OCI-LY1 (cell line): ENCODE data around the gene CACNA1B.

Experiments used
- H2AFZ ChIP-seq: fragments of 200-600 bp; sonication (generic), shearing (Covaris generic); 2 replicates; pipeline ENCODE4 v1.6.0; 2014; ENCODE audit warnings: antibody characterized with exemption, mild to moderate bottlenecking, low read length
- H3F3A ChIP-seq: fragments of 200-600 bp; sonication (generic), shearing (Covaris generic); 2 replicates; pipeline ENCODE4 v1.6.0; 2014; ENCODE audit warnings: mild to moderate bottlenecking, antibody characterized with exemption, low read length, moderate library complexity; ENCODE audit not compliant: insufficient read depth
- H3K27ac ChIP-seq: fragments of 200-600 bp; sonication (generic); 2 replicates; pipeline ENCODE4 v1.5.1; 2014; ENCODE audit warnings: low read length, mixed run types, mild to moderate bottlenecking, low read depth; ENCODE audit not compliant: poor library complexity, severe bottlenecking
- H3K27me3 ChIP-seq: fragments of 200-600 bp; sonication (generic); 2 replicates; pipeline ENCODE4 v1.6.0; 2014; ENCODE audit warnings: antibody characterized with exemption, mild to moderate bottlenecking, low read length, moderate library complexity; ENCODE audit not compliant: insufficient read depth
- H3K36me3 ChIP-seq: fragments of 200-600 bp; sonication (generic); 2 replicates; pipeline ENCODE4 v1.6.1; 2014; ENCODE audit warnings: mild to moderate bottlenecking, antibody characterized with exemption, low read length, moderate library complexity, mixed read lengths; ENCODE audit not compliant: insufficient read depth
- H3K4me1 ChIP-seq: fragments of 200-600 bp; sonication (generic); 2 replicates; pipeline ENCODE4 v1.5.1; 2014; ENCODE audit warnings: mild to moderate bottlenecking, low read length, moderate library complexity; ENCODE audit not compliant: insufficient read depth, severe bottlenecking
- H3K4me2 ChIP-seq: fragments of 200-600 bp; sonication (generic), shearing (Covaris generic); 2 replicates; pipeline ENCODE4 v1.6.1; 2014; ENCODE audit warnings: low read length
- H3K4me3 ChIP-seq: fragments of 200-600 bp; sonication (generic); 2 replicates; pipeline ENCODE4 v1.5.1; 2014; ENCODE audit warnings: low read length, low read depth, mild to moderate bottlenecking, mixed read lengths; ENCODE audit not compliant: poor library complexity, severe bottlenecking
- H3K79me2 ChIP-seq: fragments of 200-600 bp; shearing (Covaris generic); 2 replicates; pipeline ENCODE4 v1.6.1; 2016; ENCODE audit warnings: mixed run types, low read length, mixed read lengths; ENCODE audit not compliant: insufficient read depth
- H3K9ac ChIP-seq: fragments of 200-600 bp; sonication (generic), shearing (Covaris generic); 2 replicates; pipeline ENCODE4 v1.6.1; 2014; ENCODE audit warnings: mild to moderate bottlenecking, low read length, mixed read lengths
- H3K9me2 ChIP-seq: fragments of 200-600 bp; sonication (generic), shearing (Covaris generic); 2 replicates; pipeline ENCODE4 v1.6.1; 2014; ENCODE audit warnings: low read depth, mild to moderate bottlenecking, low read length, mixed read lengths
- H3K9me3 ChIP-seq: fragments of 200-600 bp; shearing (Covaris generic); 2 replicates; pipeline ENCODE4 v1.6.1; 2014; ENCODE audit warnings: low read length, mixed read lengths
- H4K20me1 ChIP-seq: fragments of 200-600 bp; sonication (generic), shearing (Covaris generic); 2 replicates; pipeline ENCODE4 v1.6.0; 2016; ENCODE audit warnings: mild to moderate bottlenecking, low read length; ENCODE audit not compliant: insufficient read depth
- EZH2 ChIP-seq: fragments of 200-600 bp; sonication (generic), shearing (Covaris generic); IDR thresholded peaks from 2 replicates; pipeline ENCODE4 v1.8.0; 2017; ENCODE audit warnings: borderline replicate concordance, mixed run types, mild to moderate bottlenecking, antibody characterized with exemption, low read length, moderate library complexity, mixed read lengths
- TF ChIP-seq, protein P1 (sequence below): fragments of 200-600 bp; sonication (generic), shearing (Covaris generic); IDR thresholded peaks from 2 replicates; pipeline ENCODE4 v1.5.1; 2017; ENCODE audit warnings: mild to moderate bottlenecking, antibody characterized with exemption, low read length, moderate library complexity, mixed read lengths

CACNA1B gene

GRCh38 chr9:138013273-138013672 is 135.7 kb downstream of the CACNA1B start:
- Histone ChIP-seq H3F3A (no peaks in the 10 kb centered on the region), H3K79me2 (no peaks in the 10 kb centered on the region), H2AFZ (no peak overlapping the region), H3K9ac (no peak overlapping the region), H3K4me1 (no peaks in the 10 kb centered on the region), H3K27me3 (no peaks in the 10 kb centered on the region; the same call in 1 of the 2 replicates), H3K4me2 (no peak overlapping the region), H3K9me2 (no peaks in the 10 kb centered on the region), H3K4me3 (no peak overlapping the region), H3K9me3 (no peaks in the 10 kb centered on the region), H3K36me3 (no peaks in the 10 kb centered on the region), H3K27ac (no peak overlapping the region), H4K20me1 (no peaks in the 10 kb centered on the region)
- TF ChIP-seq EZH2 = no peak
- TF ChIP-seq, protein P1, sequence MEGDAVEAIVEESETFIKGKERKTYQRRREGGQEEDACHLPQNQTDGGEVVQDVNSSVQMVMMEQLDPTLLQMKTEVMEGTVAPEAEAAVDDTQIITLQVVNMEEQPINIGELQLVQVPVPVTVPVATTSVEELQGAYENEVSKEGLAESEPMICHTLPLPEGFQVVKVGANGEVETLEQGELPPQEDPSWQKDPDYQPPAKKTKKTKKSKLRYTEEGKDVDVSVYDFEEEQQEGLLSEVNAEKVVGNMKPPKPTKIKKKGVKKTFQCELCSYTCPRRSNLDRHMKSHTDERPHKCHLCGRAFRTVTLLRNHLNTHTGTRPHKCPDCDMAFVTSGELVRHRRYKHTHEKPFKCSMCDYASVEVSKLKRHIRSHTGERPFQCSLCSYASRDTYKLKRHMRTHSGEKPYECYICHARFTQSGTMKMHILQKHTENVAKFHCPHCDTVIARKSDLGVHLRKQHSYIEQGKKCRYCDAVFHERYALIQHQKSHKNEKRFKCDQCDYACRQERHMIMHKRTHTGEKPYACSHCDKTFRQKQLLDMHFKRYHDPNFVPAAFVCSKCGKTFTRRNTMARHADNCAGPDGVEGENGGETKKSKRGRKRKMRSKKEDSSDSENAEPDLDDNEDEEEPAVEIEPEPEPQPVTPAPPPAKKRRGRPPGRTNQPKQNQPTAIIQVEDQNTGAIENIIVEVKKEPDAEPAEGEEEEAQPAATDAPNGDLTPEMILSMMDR = no peak

DNA sequence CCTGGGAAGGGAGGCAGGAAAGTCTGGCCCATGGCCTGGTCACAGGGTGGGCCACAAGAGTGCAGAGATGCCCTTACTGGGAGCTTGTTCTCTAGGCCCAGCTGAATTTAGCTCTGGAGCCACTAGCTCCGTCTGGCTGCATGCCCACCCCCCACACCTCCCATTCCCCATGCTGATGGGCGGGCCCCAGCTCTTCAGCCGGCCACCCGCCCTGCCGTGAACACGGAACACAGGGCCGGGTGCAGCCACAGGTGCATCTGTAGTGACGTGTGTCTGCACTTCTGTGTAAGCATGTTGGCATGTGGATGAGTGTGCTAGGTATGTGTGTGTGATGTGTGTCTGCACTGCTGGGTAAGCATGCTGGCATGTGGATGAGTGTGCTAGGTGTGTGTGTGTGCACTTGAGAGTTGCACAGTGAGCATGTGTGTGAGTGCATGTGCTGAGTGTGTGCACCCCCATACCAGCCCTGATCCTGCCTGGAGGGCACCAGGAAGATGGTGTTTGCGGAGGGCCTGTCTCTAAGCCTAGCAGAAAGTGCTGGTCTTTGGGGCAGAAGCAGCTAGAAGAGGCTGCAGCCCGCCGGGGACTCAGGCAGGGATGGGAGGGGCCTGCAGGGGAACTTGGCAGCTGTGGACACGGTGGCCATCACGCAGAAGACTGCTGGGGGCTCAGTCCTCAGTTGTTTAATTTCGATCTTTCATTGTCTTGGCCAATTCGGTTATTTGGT is 136.4 kb downstream of the CACNA1B start:
- Histone ChIP-seq H3K4me2 (no peak overlapping the region), H3F3A (no peaks in the 10 kb centered on the region), H3K9ac (no peak overlapping the region), H3K4me1 (no peaks in the 10 kb centered on the region), H3K9me2 (no peaks in the 10 kb centered on the region), H3K27ac (no peak overlapping the region), H3K9me3 (no peaks in the 10 kb centered on the region), H3K4me3 (no peak overlapping the region), H3K27me3 (no peaks in the 10 kb centered on the region; the same call in 1 of the 2 replicates), H3K79me2 (no peaks in the 10 kb centered on the region), H3K36me3 (no peaks in the 10 kb centered on the region), H4K20me1 (no peaks in the 10 kb centered on the region), H2AFZ (no peak overlapping the region)
- no peak for TF ChIP-seq EZH2
- TF ChIP-seq, protein P1 = no peak

DNA sequence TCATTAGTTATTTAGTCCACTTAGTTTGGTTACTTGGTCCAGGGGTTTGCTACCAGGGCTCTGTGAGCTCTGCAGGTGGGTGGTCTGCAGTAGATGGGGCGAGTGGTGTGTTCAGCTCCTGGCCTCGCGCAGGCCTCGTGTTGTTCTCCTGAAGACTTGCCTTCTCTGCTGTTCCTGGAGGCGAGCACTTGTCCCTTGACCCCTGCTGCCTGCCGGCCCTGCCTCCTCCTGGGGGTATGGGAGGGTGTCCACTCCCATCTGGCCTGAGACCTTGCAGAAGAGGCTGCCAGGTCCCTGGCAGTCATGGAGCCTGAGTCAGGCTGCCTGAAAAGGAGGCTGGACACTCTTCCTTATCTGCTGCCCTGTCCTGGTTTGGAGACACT is 137.0 kb downstream of the CACNA1B start:
- Histone ChIP-seq H3K4me1 (no peaks in the 10 kb centered on the region), H3K27me3 (no peaks in the 10 kb centered on the region; the same call in 1 of the 2 replicates), H3K36me3 (no peaks in the 10 kb centered on the region), H3K9me2 (no peaks in the 10 kb centered on the region), H3K27ac (no peak overlapping the region), H3K79me2 (no peaks in the 10 kb centered on the region), H3F3A (no peaks in the 10 kb centered on the region), H3K4me2 (no peak overlapping the region), H4K20me1 (no peaks in the 10 kb centered on the region), H3K9ac (no peak overlapping the region), H2AFZ (no peak overlapping the region), H3K4me3 (no peak overlapping the region), H3K9me3 (no peaks in the 10 kb centered on the region)
- TF ChIP-seq, protein P1 = no peak
- TF ChIP-seq EZH2 = no peak
